Transverse colon (tissue), 3 donors: Measurements from ENCODE around the gene FAF2.

Experiments
- POLR2A ChIP-seq: fragments of 450-650 bp; IDR thresholded peaks from one replicate; pipeline ENCODE4 v1.6.1; 2016; ENCODE audit warnings: antibody characterized with exemption, mild to moderate bottlenecking, moderate library complexity
- TF ChIP-seq, protein P1 (sequence below), 5 experiments: fragments of 200-600 bp in 3 of 5; fragments of 450-650 bp in 2 of 5; sonication (generic) in 3 of 5; IDR thresholded peaks; 1 replicate in 2 of 5; 2 replicates in 3 of 5; pipeline ENCODE4 v1.5.1; 2016 to 2017; ENCODE audit warnings: antibody characterized with exemption in 5 of 5, inconsistent platforms in 3 of 5, mild to moderate bottlenecking in 2 of 5, moderate library complexity in 1 of 5

DNA sequence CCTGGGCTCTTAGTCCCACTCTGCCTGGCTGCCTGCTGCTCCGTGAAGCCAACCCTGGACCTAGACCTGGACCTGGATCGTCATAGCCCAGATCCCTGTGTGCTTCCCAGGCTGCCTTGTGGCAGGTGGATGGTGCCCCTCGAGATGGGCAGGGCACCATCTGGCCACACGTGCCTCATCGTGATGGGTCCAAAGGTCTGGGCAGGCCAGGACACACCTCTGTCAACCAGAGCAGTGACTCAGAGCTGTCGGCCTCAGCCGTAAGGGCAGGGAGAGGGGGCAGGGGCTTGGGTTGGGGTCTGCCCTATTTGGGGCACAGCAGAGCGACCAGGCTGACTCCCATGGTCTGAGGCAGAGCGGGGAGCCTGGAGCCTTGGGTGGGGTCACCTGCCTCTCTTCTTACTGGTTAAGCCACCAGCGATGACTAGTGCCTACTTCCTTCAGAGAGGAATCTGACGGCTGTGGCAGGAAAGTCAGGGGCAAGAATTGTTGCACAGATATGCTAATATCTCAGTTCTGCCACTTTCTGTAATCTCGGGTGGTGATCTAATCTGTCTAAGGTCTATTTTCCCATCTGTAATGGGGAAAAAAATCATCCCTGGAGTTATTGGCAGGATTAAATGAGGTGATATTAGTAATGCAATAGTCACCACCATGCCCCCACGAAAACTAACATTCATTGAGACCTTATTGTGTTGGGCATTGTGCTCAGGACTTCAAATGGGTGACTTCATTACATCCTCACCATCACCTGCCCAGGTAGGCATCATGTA lies 97.7 kb downstream of the FAF2 start:
- TF ChIP-seq, protein P1, sequence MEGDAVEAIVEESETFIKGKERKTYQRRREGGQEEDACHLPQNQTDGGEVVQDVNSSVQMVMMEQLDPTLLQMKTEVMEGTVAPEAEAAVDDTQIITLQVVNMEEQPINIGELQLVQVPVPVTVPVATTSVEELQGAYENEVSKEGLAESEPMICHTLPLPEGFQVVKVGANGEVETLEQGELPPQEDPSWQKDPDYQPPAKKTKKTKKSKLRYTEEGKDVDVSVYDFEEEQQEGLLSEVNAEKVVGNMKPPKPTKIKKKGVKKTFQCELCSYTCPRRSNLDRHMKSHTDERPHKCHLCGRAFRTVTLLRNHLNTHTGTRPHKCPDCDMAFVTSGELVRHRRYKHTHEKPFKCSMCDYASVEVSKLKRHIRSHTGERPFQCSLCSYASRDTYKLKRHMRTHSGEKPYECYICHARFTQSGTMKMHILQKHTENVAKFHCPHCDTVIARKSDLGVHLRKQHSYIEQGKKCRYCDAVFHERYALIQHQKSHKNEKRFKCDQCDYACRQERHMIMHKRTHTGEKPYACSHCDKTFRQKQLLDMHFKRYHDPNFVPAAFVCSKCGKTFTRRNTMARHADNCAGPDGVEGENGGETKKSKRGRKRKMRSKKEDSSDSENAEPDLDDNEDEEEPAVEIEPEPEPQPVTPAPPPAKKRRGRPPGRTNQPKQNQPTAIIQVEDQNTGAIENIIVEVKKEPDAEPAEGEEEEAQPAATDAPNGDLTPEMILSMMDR (IDR thresholded peaks at IDR 0.05), result no peak
- peak; percentile 92 for TF ChIP-seq POLR2A
